Stomach (tissue), 9 donors: ENCODE measurements around the gene CRYBB3. TPM values are rescaled to one million over a fixed set of nuclear protein-coding genes. Genes with fewer than 3 reads are reported as not detected.
"Not testable (repeated sequence)": the region's sequence is repeated elsewhere in the genome, so short reads cannot be mapped to it uniquely, and the experiment has no call there.

Source experiments
- DNase-seq, 2 donors: peaks; one replicate each; pipeline versions ENCODE4 v3.0.0 to v3.0.0-alpha.2; 2013 to 2019
- H3K27ac ChIP-seq, 5 donors: fragments of 200-600 bp in 4 of 5; sonication (generic) in 4 of 5; one replicate each; pipeline ENCODE4 v1.5.1; 2013 to 2019; ENCODE audit warnings: mild to moderate bottlenecking in 1 of 5, moderate library complexity in 1 of 5
- H3K27me3 ChIP-seq, 3 donors: fragments of 200-600 bp; sonication (generic); one replicate each; pipeline ENCODE4 v1.5.1; 2017 to 2019; ENCODE audit warnings: mixed run types in 1 of 3
- H3K36me3 ChIP-seq, 4 donors: fragments of 200-600 bp; sonication (generic); 1 replicate in 3 of 4; 2 replicates in 1 of 4; pipeline ENCODE4 v1.5.1; 2016 to 2019
- H3K4me1 ChIP-seq, 4 donors: fragments of 200-600 bp; sonication (generic); one replicate each; pipeline ENCODE4 v1.5.1; 2016 to 2019
- H3K4me3 ChIP-seq, 4 donors: fragments of 200-600 bp; sonication (generic) in 3 of 4; one replicate each; pipeline ENCODE4 v1.5.1; 2016 to 2019; ENCODE audit warnings: mild to moderate bottlenecking in 1 of 4
- H3K9me3 ChIP-seq, 4 donors: fragments of 200-600 bp; sonication (generic); one replicate each; pipeline ENCODE4 v1.5.1; 2016 to 2019
- CTCF ChIP-seq, 7 experiments: fragments of 450-650 bp in 4 of 7; fragments of 200-600 bp in 3 of 7; sonication (generic) in 3 of 7; IDR thresholded peaks; one replicate each; pipeline ENCODE4 v1.5.1; 2016 to 2019; ENCODE audit warnings: antibody characterized with exemption in 7 of 7, control low read depth in 2 of 7, mild to moderate bottlenecking in 1 of 7
- EP300 ChIP-seq: sonication (generic); formaldehyde crosslinking; IDR thresholded peaks from one replicate; pipeline ENCODE4 v1.6.1; 2017; ENCODE audit warnings: antibody characterized with exemption
- POLR2A ChIP-seq, 4 donors: fragments of 450-650 bp; IDR thresholded peaks; one replicate each; pipeline ENCODE4 v1.6.1; 2016; ENCODE audit warnings: antibody characterized with exemption in 4 of 4, control low read depth in 2 of 4, mild to moderate bottlenecking in 1 of 4, moderate library complexity in 1 of 4
- POLR2AphosphoS5 ChIP-seq, 3 donors: sonication (generic); formaldehyde crosslinking; IDR thresholded peaks; one replicate each; pipeline ENCODE4 v1.6.1; 2016; ENCODE audit warnings: antibody characterized with exemption in 3 of 3
- WGBS, 5 donors: extraction: QIAGEN DNeasy Blood & Tissue Kit in 3 of 5; methylation state at CpG; one replicate each; pipeline versions ENCODE4 v1.1.5 to v1.1.7; 2013 to 2018; 5-methylcytosine and 5-hydroxymethylcytosine counted together
- intact Hi-C: fragments of 100-400 bp; cut with DNase I; formaldehyde crosslinking; loops from one replicate; pipeline ENCODE4 v1.15.1; 2023; ENCODE audit warnings: low total_unique reads
- polyA plus RNA-seq, 3 donors: library from polyadenylated mRNA; stranded (reverse); fragments of 200-250 nt; gene quantifications; one replicate each; pipeline ENCODE4 v1.2.3, GENCODE V29; 2013
- total RNA-seq, 5 donors: library from RNA; depleted of rRNA; stranded (reverse); fragments of >200 nt; gene quantifications; one replicate each; pipeline versions ENCODE4 v1.1.0 to v1.2.3, GENCODE V29; 2014 to 2016
- donor health status: healthy with polysubstance abuse.
- donor health status: Bipolar disorder and iron deficiency.
- donor health status: healthy.

CRYBB3 gene
- total and polyA plus RNA-seq, 8 donors, result 0.33 TPM; not detected in 7

- no peak for TF ChIP-seq POLR2A (IDR thresholded peaks at IDR 0.05)
- no peak for TF ChIP-seq CTCF (IDR thresholded peaks at IDR 0.05)
- TF ChIP-seq EP300, result no peak
- no peak for TF ChIP-seq POLR2AphosphoS5 (IDR thresholded peaks at IDR 0.05)
- intact Hi-C loops, result no loop called here
- H3K9me3 ChIP-seq, result no peaks in the 10 kb centered on the region
- H3K27ac ChIP-seq, result no peak overlapping the region
- DNase-seq, result no peak
- H3K27me3 ChIP-seq, result peaks cover 0 to 48% (median 3%) of the 10 kb centered on the region in 3 donors
- H3K4me1 ChIP-seq, result no peaks in the 10 kb centered on the region
- H3K4me3 ChIP-seq, result no peak overlapping the region
- 60 to 75% (median 62%) methylated on average over 8 to 12 of the region's 12 CpGs for WGBS, 5 donors
- H3K36me3 ChIP-seq, result no peaks in the 10 kb centered on the region
Observed at GRCh38 chr22:25223269-25223850, 23.7 kb downstream of the CRYBB3 start.

- WGBS, 5 donors, result 75 to 96% (median 80%) methylated on average over 13 of the region's 13 CpGs
- intact Hi-C loops, result no loop called here
Observed at GRCh38 chr22:25228822-25229221, 29.2 kb downstream of the CRYBB3 start.

GRCh38 chr22:25230760-25231159 lies 31.1 kb downstream of the CRYBB3 start:
- H3K9me3 ChIP-seq, H3K4me1 ChIP-seq, DNase-seq, H3K36me3 ChIP-seq, H3K27ac ChIP-seq, H3K4me3 ChIP-seq: not testable (repeated sequence)
- WGBS, 5 donors, result 67 to 87% (median 77%) methylated on average over 2 of the region's 2 CpGs
- H3K27me3 ChIP-seq, result peaks cover 0 to 44% (median 9%) of the 10 kb centered on the region in 3 donors
- intact Hi-C loops, result loop anchor here (10.0 kb wide), 1 partner anchor 104 kb away; no protein-coding TSS in a partner anchor

More at GRCh38 chr22:25228822-25229221, 29.2 kb downstream of the CRYBB3 start:
- H3K4me1 ChIP-seq, result no peaks in the 10 kb centered on the region
- no peak overlapping the region for H3K4me3 ChIP-seq
- no peaks in the 10 kb centered on the region for H3K36me3 ChIP-seq
- H3K27me3 ChIP-seq, result peaks cover 0 to 36% (median 4%) of the 10 kb centered on the region in 3 donors
- TF ChIP-seq POLR2A (IDR thresholded peaks at IDR 0.05) (no peak), POLR2AphosphoS5 (IDR thresholded peaks at IDR 0.05) (no peak)
- no peak overlapping the region for H3K27ac ChIP-seq
- DNase-seq, result no peak
- H3K9me3 ChIP-seq, result no peaks in the 10 kb centered on the region

- Histone ChIP-seq H3K27me3 (peaks cover 0 to 60% (median 24%) of the 10 kb centered on the region in 3 donors), H3K27ac (no peak overlapping the region), H3K4me3 (no peak overlapping the region), H3K4me1 (peaks cover 0 to 6% (median 6%) of the 10 kb centered on the region in 4 donors), H3K9me3 (no peaks in the 10 kb centered on the region), H3K36me3 (no peaks in the 10 kb centered on the region)
- 50 to 78% (median 70%) methylated on average over 5 of the region's 5 CpGs for WGBS, 5 donors
- no peak for DNase-seq
- intact Hi-C loops, result loop anchor here (10.0 kb wide), 1 partner anchor 102 kb away; no protein-coding TSS in a partner anchor
- TF ChIP-seq POLR2AphosphoS5 (IDR thresholded peaks at IDR 0.05) (no peak), CTCF (IDR thresholded peaks at IDR 0.05) (no peak), POLR2A (IDR thresholded peaks at IDR 0.05) (no peak), EP300 (no peak)
Observed at GRCh38 chr22:25232301-25232700, 32.6 kb downstream of the CRYBB3 start.

- DNase-seq, H3K4me1 ChIP-seq, H3K36me3 ChIP-seq, H3K4me3 ChIP-seq, H3K27ac ChIP-seq, H3K9me3 ChIP-seq: not testable (repeated sequence)
- intact Hi-C loops, result loop anchor here (10.0 kb wide), 1 partner anchor 101 kb away; no protein-coding TSS in a partner anchor
- H3K27me3 ChIP-seq, result peaks cover 0 to 69% (median 28%) of the 10 kb centered on the region in 3 donors
Observed at GRCh38 chr22:25233706-25234105, 34.0 kb downstream of the CRYBB3 start.
